Fibroblast of lung (primary cell): ENCODE measurements around the gene KLHDC7A. TPM values are rescaled to one million over a fixed set of nuclear protein-coding genes. Genes with fewer than 3 reads are reported as not detected.

Source experiments
- DNase-seq, 2 donors: peaks; one replicate each; pipeline versions ENCODE4 v3.0.0 to v3.0.0-alpha.2; 2010; ENCODE audit warnings: low read depth in 2 of 2
- H2AFZ ChIP-seq: 2 replicates; pipeline ENCODE4 v1.5.1; 2012; ENCODE audit warnings: low read length, control low read depth, inconsistent platforms
- H3K27ac ChIP-seq: 2 replicates; pipeline ENCODE4 v1.5.1; 2011; ENCODE audit warnings: low read length, control low read depth; ENCODE audit not compliant: insufficient read depth
- H3K27me3 ChIP-seq: 2 replicates; pipeline ENCODE4 v1.5.1; 2011; ENCODE audit warnings: mild to moderate bottlenecking, low read length; ENCODE audit not compliant: control insufficient read depth, insufficient read depth
- H3K36me3 ChIP-seq: 2 replicates; pipeline ENCODE4 v1.5.1; 2011; ENCODE audit warnings: low read length; ENCODE audit not compliant: control insufficient read depth, insufficient read depth
- H3K4me1 ChIP-seq: 2 replicates; pipeline ENCODE4 v1.5.1; 2011; ENCODE audit warnings: low read length; ENCODE audit not compliant: control insufficient read depth, insufficient read depth; ENCODE audit errors: extremely low read depth
- H3K4me2 ChIP-seq: 2 replicates; pipeline ENCODE4 v1.5.1; 2011; ENCODE audit warnings: low read length, control low read depth; ENCODE audit not compliant: insufficient read depth; ENCODE audit errors: extremely low read depth
- H3K4me3 ChIP-seq, 4 experiments: fragments of 200-600 bp in 1 of 4; sonication (generic) in 1 of 4; replicated peaks in 1 of 4; 2 replicates each; pipeline ENCODE4 v1.5.1; 2011 to 2016; ENCODE audit warnings: low read length in 4 of 4, low read depth in 3 of 4, mild to moderate bottlenecking in 3 of 4, control low read depth in 2 of 4, inconsistent platforms in 1 of 4, mixed read lengths in 1 of 4; ENCODE audit not compliant: insufficient read depth in 1 of 4; ENCODE audit errors: control extremely low read depth in 1 of 4
- H3K79me2 ChIP-seq: 2 replicates; pipeline ENCODE4 v1.5.1; 2012; ENCODE audit warnings: mild to moderate bottlenecking, low read length, inconsistent platforms; ENCODE audit not compliant: control insufficient read depth, insufficient read depth
- H3K9ac ChIP-seq: 2 replicates; pipeline ENCODE4 v1.5.1; 2011; ENCODE audit warnings: mild to moderate bottlenecking, low read length, control low read depth; ENCODE audit not compliant: insufficient read depth
- H3K9me3 ChIP-seq: 2 replicates; pipeline ENCODE4 v1.5.1; 2012; ENCODE audit warnings: low read depth, low read length; ENCODE audit not compliant: control insufficient read depth, insufficient read depth
- H4K20me1 ChIP-seq: 2 replicates; pipeline ENCODE4 v1.5.1; 2011; ENCODE audit warnings: low read length; ENCODE audit not compliant: control insufficient read depth, insufficient read depth; ENCODE audit errors: extremely low read depth
- CTCF ChIP-seq, 2 donors: IDR thresholded peaks in 1 of 2; conservative IDR thresholded peaks in 1 of 2; 1 replicate in 1 of 2; 2 replicates in 1 of 2; pipeline ENCODE4 v1.5.1; 2011 to 2012; ENCODE audit warnings: low read length in 2 of 2, control low read depth in 1 of 2, inconsistent platforms in 1 of 2, low read depth in 1 of 2, mild to moderate bottlenecking in 1 of 2
- EZH2 ChIP-seq: IDR thresholded peaks from 2 replicates; pipeline ENCODE4 v1.5.1; 2012; ENCODE audit warnings: low read length, control low read depth, mild to moderate bottlenecking; ENCODE audit errors: missing control alignments
- polyA plus RNA-seq, 2 donors: library from polyadenylated mRNA; depleted of rRNA in 1 of 2; stranded (reverse) in 1 of 2; unstranded in 1 of 2; fragments of >200 nt; gene quantifications; 2 replicates each; pipeline ENCODE4 v1.2.1, GENCODE V29; 2011 to 2012; ENCODE audit warnings: missing spikeins in 1 of 2
- total RNA-seq: library from RNA; depleted of rRNA; stranded (reverse); fragments of >200 nt; gene quantifications from 2 replicates; pipeline ENCODE4 v1.2.1, GENCODE V29; 2014

Gene KLHDC7A
- total and polyA plus RNA-seq, 2 donors (not counting 1 experiment from before 2014, with no cell fraction given), result not detected

GRCh38 chr1:18481921-18482701, 1.4 kb downstream of the KLHDC7A start:
- Histone ChIP-seq H2AFZ (no peak overlapping the region), H3K4me3 (no peak overlapping the region), H3K9me3 (no peaks in the 10 kb centered on the region), H3K79me2 (no peaks in the 10 kb centered on the region), H3K4me1 (no peaks in the 10 kb centered on the region), H3K36me3 (no peaks in the 10 kb centered on the region), H3K4me2 (no peak overlapping the region), H3K27me3 (no peaks in the 10 kb centered on the region), H3K27ac (no peak overlapping the region), H4K20me1 (no peaks in the 10 kb centered on the region), H3K9ac (no peak overlapping the region)
- TF ChIP-seq CTCF (conservative IDR thresholded peaks at IDR 0.05 in 1 of 2, IDR thresholded peaks at IDR 0.05 in 1 of 2; ENCODE audit: low read depth in 1 of 2, low read length in 2 of 2) (no peak), EZH2 (no peak)
- DNase-seq, result no peak

GRCh38 chr1:18482721-18483425, 2.1 kb downstream of the KLHDC7A start:
- Histone ChIP-seq H3K79me2 (no peaks in the 10 kb centered on the region), H3K4me3 (no peak overlapping the region), H3K9me3 (no peaks in the 10 kb centered on the region), H3K27ac (no peak overlapping the region), H3K36me3 (no peaks in the 10 kb centered on the region), H3K4me2 (no peak overlapping the region), H3K4me1 (no peaks in the 10 kb centered on the region), H4K20me1 (no peaks in the 10 kb centered on the region), H3K9ac (no peak overlapping the region), H3K27me3 (no peaks in the 10 kb centered on the region), H2AFZ (no peak overlapping the region)
- no peak for TF ChIP-seq EZH2
- TF ChIP-seq CTCF (conservative IDR thresholded peaks at IDR 0.05 in 1 of 2, IDR thresholded peaks at IDR 0.05 in 1 of 2; ENCODE audit: low read depth in 1 of 2, low read length in 2 of 2), result no peak
- no peak for DNase-seq

DNA sequence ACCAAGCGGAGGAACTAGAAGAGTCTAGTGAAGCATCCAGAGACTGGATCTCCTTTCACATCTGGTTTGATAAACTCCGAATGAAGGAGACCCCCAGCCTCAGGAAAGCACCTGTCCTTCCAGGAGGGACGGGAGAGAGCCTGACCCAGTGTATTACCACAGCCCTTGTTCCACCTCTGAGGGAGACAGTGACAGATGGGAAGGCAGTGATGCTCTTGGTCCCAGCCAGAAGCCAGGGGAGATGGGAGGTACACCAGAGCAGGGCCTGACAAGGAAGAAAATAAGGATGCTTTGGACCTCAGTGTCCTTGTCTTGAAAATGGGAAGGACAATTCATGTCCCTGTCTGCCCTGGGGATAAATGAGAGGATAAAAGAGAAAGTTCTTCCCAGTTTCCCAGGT, 3.5 kb downstream of the KLHDC7A start:
- no peaks in the 10 kb centered on the region for H3K79me2 ChIP-seq
- H3K4me2 ChIP-seq, result no peak overlapping the region
- H3K27ac ChIP-seq, result no peak overlapping the region
- H3K4me3 ChIP-seq, result no peak overlapping the region
- H2AFZ ChIP-seq, result no peak overlapping the region
- TF ChIP-seq EZH2, result no peak
- no peak for TF ChIP-seq CTCF (conservative IDR thresholded peaks at IDR 0.05 in 1 of 2, IDR thresholded peaks at IDR 0.05 in 1 of 2; ENCODE audit: low read depth in 1 of 2, low read length in 2 of 2)
- H3K9ac ChIP-seq, result no peak overlapping the region
- DNase-seq, result no peak
- H3K27me3 ChIP-seq, result no peaks in the 10 kb centered on the region
- H3K4me1 ChIP-seq, result no peaks in the 10 kb centered on the region
- H3K9me3 ChIP-seq, result no peaks in the 10 kb centered on the region
- no peaks in the 10 kb centered on the region for H4K20me1 ChIP-seq
- H3K36me3 ChIP-seq, result no peaks in the 10 kb centered on the region
